Neural progenitor cell (in vitro differentiated cells): ENCODE measurements around the gene HEPACAM. TPM values are rescaled to one million over a fixed set of nuclear protein-coding genes. Genes with fewer than 3 reads are reported as not detected.

Experiments used
- DNase-seq: peaks from one replicate; pipeline ENCODE4 v3.0.0-alpha.2; 2016; ENCODE audit warnings: low spot score
- H2AFZ ChIP-seq: fragments of 200-600 bp; sonication (generic); replicated peaks from 2 replicates; pipeline ENCODE4 v1.6.1; 2016; ENCODE audit warnings: antibody characterized with exemption
- H3F3A ChIP-seq: fragments of 200-600 bp; sonication (generic); 2 replicates; pipeline ENCODE4 v1.6.1; 2016; ENCODE audit warnings: antibody characterized with exemption, low read depth
- H3K27ac ChIP-seq: fragments of 200-600 bp; sonication (generic); 2 replicates; pipeline ENCODE4 v1.5.1; 2016; ENCODE audit warnings: mild to moderate bottlenecking
- H3K27me3 ChIP-seq: fragments of 200-600 bp; sonication (generic); 2 replicates; pipeline ENCODE4 v1.6.1; 2016; ENCODE audit warnings: mild to moderate bottlenecking, moderate library complexity
- H3K36me3 ChIP-seq: fragments of 200-600 bp; sonication (generic); 2 replicates; pipeline ENCODE4 v1.5.1; 2016
- H3K4me1 ChIP-seq: fragments of 200-600 bp; sonication (generic); 2 replicates; pipeline ENCODE4 v1.6.1; 2016; ENCODE audit warnings: mixed run types
- H3K4me2 ChIP-seq: fragments of 200-600 bp; sonication (generic); 2 replicates; pipeline ENCODE4 v1.6.1; 2016
- H3K4me3 ChIP-seq: fragments of 200-600 bp; sonication (generic); 2 replicates; pipeline ENCODE4 v1.5.1; 2016
- H3K79me2 ChIP-seq: fragments of 200-600 bp; sonication (generic); 2 replicates; pipeline ENCODE4 v1.6.1; 2016; ENCODE audit warnings: low read depth
- H3K9ac ChIP-seq: fragments of 200-600 bp; sonication (generic); 2 replicates; pipeline ENCODE4 v1.6.1; 2016
- H3K9me3 ChIP-seq: fragments of 200-600 bp; sonication (generic); 2 replicates; pipeline ENCODE4 v1.5.1; 2016; ENCODE audit warnings: low read depth
- H4K20me1 ChIP-seq: fragments of 200-600 bp; sonication (generic); 2 replicates; pipeline ENCODE4 v1.6.1; 2016; ENCODE audit warnings: low read depth
- H3K27ac Mint-ChIP-seq: 3 replicates; pipeline ENCODE4 v1.8.0; 2021; ENCODE audit warnings: mixed read lengths
- H3K27me3 Mint-ChIP-seq: 2 replicates; pipeline ENCODE4 v1.8.0; 2022; ENCODE audit warnings: low read depth, mild to moderate bottlenecking, inconsistent platforms, moderate library complexity, mixed read lengths; ENCODE audit not compliant: insufficient read depth
- H3K36me3 Mint-ChIP-seq: 3 replicates; pipeline ENCODE4 v1.8.0; 2021; ENCODE audit warnings: mixed read lengths
- H3K4me1 Mint-ChIP-seq: 3 replicates; pipeline ENCODE4 v1.8.0; 2021; ENCODE audit warnings: mixed read lengths
- H3K4me3 Mint-ChIP-seq: 3 replicates; pipeline ENCODE4 v1.8.0; 2021; ENCODE audit warnings: mild to moderate bottlenecking, moderate library complexity, mixed read lengths
- H3K9me3 Mint-ChIP-seq: 3 replicates; pipeline ENCODE4 v1.8.0; 2020; ENCODE audit warnings: mixed read lengths
- CTCF ChIP-seq: fragments of 200-600 bp; sonication (generic); IDR thresholded peaks from 2 replicates; pipeline ENCODE4 v1.5.1; 2017; ENCODE audit warnings: antibody characterized with exemption, mild to moderate bottlenecking
- EZH2 ChIP-seq: fragments of 200-600 bp; sonication (generic); IDR thresholded peaks from 2 replicates; pipeline ENCODE4 v1.6.1; 2017; ENCODE audit warnings: antibody characterized with exemption, mild to moderate bottlenecking, moderate library complexity
- EZH2phosphoT487 ChIP-seq: fragments of 200-600 bp; sonication (generic); IDR thresholded peaks from 2 replicates; pipeline ENCODE4 v1.6.1; 2017; ENCODE audit warnings: antibody characterized with exemption
- total RNA-seq: library from RNA; depleted of rRNA; stranded (reverse); fragments of >200 nt; gene quantifications from 2 replicates; pipeline ENCODE4 v1.2.3, GENCODE V29; 2015; ENCODE audit warnings: low replicate concordance

HEPACAM gene
- total RNA-seq, 1 donor from 2014 or later = not detected

GRCh38 chr11:124882339-124883071, 53.3 kb downstream of the HEPACAM start:
- peaks cover 15% of the 10 kb centered on the region for H3K27me3 Mint-ChIP-seq
- H3K27ac ChIP-seq = no peak overlapping the region
- TF ChIP-seq CTCF = no peak
- no peak overlapping the region for H3K9ac ChIP-seq
- H3K79me2 ChIP-seq = no peaks in the 10 kb centered on the region
- H2AFZ ChIP-seq = no peak overlapping the region
- no peak overlapping the region for H3K4me3 ChIP-seq
- H3K27ac Mint-ChIP-seq = no peak overlapping the region
- no peaks in the 10 kb centered on the region for H3F3A ChIP-seq
- no peaks in the 10 kb centered on the region for H3K9me3 Mint-ChIP-seq
- no peaks in the 10 kb centered on the region for H3K9me3 ChIP-seq
- H3K36me3 ChIP-seq = no peaks in the 10 kb centered on the region
- no peak overlapping the region for H3K4me2 ChIP-seq
- peaks cover 2% of the 10 kb centered on the region for H3K27me3 ChIP-seq
- peaks cover 4% of the 10 kb centered on the region for H3K36me3 Mint-ChIP-seq
- no peaks in the 10 kb centered on the region for H4K20me1 ChIP-seq
- no peaks in the 10 kb centered on the region for H3K4me1 ChIP-seq
- peaks cover 24% of the 10 kb centered on the region for H3K4me1 Mint-ChIP-seq
- no peak overlapping the region for H3K4me3 Mint-ChIP-seq
- DNase-seq = no peak

GRCh38 chr11:124880958-124881357, 54.9 kb downstream of the HEPACAM start:
- H3K9ac ChIP-seq = no peak overlapping the region
- peaks cover 32% of the 10 kb centered on the region for H3K4me1 Mint-ChIP-seq
- H3K36me3 ChIP-seq = no peaks in the 10 kb centered on the region
- no peak overlapping the region for H3K4me3 Mint-ChIP-seq
- no peaks in the 10 kb centered on the region for H3K9me3 ChIP-seq
- peaks cover 4% of the 10 kb centered on the region for H3K4me1 ChIP-seq
- peaks cover 10% of the 10 kb centered on the region for H3F3A ChIP-seq
- H3K79me2 ChIP-seq = no peaks in the 10 kb centered on the region
- no peak overlapping the region for H2AFZ ChIP-seq
- peaks cover under 1% of the 10 kb centered on the region for H3K27me3 ChIP-seq
- H3K27ac ChIP-seq = no peak overlapping the region
- no peak overlapping the region for H3K4me2 ChIP-seq
- peaks cover 13% of the 10 kb centered on the region for H3K27me3 Mint-ChIP-seq
- H3K36me3 Mint-ChIP-seq = peaks cover 4% of the 10 kb centered on the region
- H4K20me1 ChIP-seq = no peaks in the 10 kb centered on the region
- no peaks in the 10 kb centered on the region for H3K9me3 Mint-ChIP-seq
- no peak overlapping the region for H3K27ac Mint-ChIP-seq
- DNase-seq = no peak
- TF ChIP-seq EZH2phosphoT487 (no peak), CTCF (no peak), EZH2 (no peak)
- no peak overlapping the region for H3K4me3 ChIP-seq

GRCh38 chr11:124880290-124880611, 55.6 kb downstream of the HEPACAM start:
- H3K4me3 Mint-ChIP-seq = no peak overlapping the region
- Histone ChIP-seq H3K79me2 (no peaks in the 10 kb centered on the region), H3K36me3 (no peaks in the 10 kb centered on the region), H4K20me1 (no peaks in the 10 kb centered on the region), H3F3A (peaks cover 15% of the 10 kb centered on the region), H3K9ac (no peak overlapping the region), H3K9me3 (no peaks in the 10 kb centered on the region), H3K27ac (no peak overlapping the region), H2AFZ (no peak overlapping the region), H3K4me2 (no peak overlapping the region), H3K27me3 (peaks cover 7% of the 10 kb centered on the region), H3K4me3 (no peak overlapping the region), H3K4me1 (peaks cover 8% of the 10 kb centered on the region)
- H3K27me3 Mint-ChIP-seq = peaks cover 13% of the 10 kb centered on the region
- peaks cover 4% of the 10 kb centered on the region for H3K36me3 Mint-ChIP-seq
- TF ChIP-seq CTCF = no peak
- TF ChIP-seq EZH2phosphoT487 = no peak
- TF ChIP-seq EZH2 = no peak
- H3K4me1 Mint-ChIP-seq = peaks cover 37% of the 10 kb centered on the region
- H3K9me3 Mint-ChIP-seq = no peaks in the 10 kb centered on the region
- DNase-seq = no peak
- no peak overlapping the region for H3K27ac Mint-ChIP-seq
